ENCODE measurements around the gene AJAP1.

DNA sequence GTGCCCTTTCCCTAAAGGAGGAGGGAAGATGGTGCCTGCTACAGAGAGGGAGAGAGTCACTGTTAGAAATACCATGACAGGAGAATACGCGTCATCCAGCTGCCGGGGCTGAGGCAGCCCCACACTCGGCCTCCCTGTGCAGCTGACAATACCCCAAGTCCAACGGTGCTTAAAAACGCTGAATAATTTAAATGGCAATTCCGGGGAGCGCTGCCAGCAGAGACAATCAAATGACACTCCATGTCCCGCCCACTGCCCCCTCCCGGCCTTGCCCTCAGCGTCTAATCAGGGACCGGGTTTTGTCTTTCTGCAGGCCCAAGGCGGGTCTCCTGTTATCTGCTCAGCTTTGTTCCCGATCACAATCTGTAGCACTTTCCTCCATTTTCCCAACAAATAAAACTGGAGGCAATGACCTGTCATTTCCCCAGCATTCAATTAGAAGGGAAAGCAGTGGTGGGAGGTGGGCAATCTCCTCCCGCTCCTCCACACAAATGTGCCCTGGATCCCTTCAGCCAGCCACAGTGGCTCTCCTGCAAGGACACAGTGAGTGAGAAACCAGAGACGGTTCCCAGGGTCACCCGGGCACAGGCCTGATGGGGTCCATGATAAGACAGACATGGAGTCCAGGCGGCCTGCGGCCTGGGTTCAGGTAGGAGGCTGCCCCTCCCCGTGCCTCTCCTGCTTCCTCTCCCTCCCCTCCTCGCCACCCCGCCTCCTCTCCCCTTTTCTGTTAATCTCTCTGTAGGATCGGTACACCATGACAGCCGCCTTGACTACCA, 42.7 kb upstream of the AJAP1 start:
- TF ChIP-seq POLR2A (IDR thresholded peaks at IDR 0.05; ENCODE audit: low read depth, low read length) (no peak), POLR2AphosphoS5 (IDR thresholded peaks at IDR 0.05; ENCODE audit: low read depth, low read length) (no peak)

Measured in GM12892 (cell line).